ENCODE results near the gene PRICKLE3. TPM values are rescaled to one million over a fixed set of nuclear protein-coding genes. Genes with fewer than 3 reads are reported as not detected.

The PRICKLE3 gene
- total and polyA plus RNA-seq, 12 donors: 6.6 to 14.8 (median 9.4) TPM

DNA sequence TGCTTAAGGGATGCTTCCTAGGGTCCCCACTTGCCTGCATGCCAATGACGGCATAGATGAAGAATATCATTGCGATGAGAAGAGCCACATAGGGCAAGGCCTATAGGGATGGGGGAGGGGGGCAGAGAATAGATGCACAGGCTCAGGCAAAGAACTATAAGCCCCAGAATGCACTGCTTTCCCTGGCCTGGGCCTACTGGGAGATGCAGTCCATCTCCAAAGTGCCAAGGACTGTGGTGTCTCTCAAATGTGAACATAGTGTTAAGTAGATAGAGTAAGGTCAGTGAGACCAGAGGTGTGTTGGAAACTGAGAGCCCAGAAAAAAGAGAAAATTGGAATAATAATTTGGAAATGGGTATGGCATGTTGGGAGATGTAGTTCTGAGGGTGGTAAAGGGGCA lies 26.0 kb upstream of the PRICKLE3 start:
- WGBS, 2 donors: 77 to 96% methylated on average over 2 of the region's 2 CpGs
- H3K4me3 ChIP-seq: no peak overlapping the region
- peaks cover 0 to 15% (median 0%) of the 10 kb centered on the region in 7 donors for H3K27me3 ChIP-seq
- intact Hi-C loops (cut with DNase I): no loop called here
- DNase-seq (no peak), ATAC-seq (no peak)
- H3K36me3 ChIP-seq: no peaks in the 10 kb centered on the region
- no peaks in the 10 kb centered on the region for H3K4me1 ChIP-seq
- TF ChIP-seq, protein P1, sequence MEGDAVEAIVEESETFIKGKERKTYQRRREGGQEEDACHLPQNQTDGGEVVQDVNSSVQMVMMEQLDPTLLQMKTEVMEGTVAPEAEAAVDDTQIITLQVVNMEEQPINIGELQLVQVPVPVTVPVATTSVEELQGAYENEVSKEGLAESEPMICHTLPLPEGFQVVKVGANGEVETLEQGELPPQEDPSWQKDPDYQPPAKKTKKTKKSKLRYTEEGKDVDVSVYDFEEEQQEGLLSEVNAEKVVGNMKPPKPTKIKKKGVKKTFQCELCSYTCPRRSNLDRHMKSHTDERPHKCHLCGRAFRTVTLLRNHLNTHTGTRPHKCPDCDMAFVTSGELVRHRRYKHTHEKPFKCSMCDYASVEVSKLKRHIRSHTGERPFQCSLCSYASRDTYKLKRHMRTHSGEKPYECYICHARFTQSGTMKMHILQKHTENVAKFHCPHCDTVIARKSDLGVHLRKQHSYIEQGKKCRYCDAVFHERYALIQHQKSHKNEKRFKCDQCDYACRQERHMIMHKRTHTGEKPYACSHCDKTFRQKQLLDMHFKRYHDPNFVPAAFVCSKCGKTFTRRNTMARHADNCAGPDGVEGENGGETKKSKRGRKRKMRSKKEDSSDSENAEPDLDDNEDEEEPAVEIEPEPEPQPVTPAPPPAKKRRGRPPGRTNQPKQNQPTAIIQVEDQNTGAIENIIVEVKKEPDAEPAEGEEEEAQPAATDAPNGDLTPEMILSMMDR (IDR thresholded peaks at IDR 0.05): no peak
- H3K9me3 ChIP-seq: no peaks in the 10 kb centered on the region
- no peak overlapping the region for H3K27ac ChIP-seq

DNA sequence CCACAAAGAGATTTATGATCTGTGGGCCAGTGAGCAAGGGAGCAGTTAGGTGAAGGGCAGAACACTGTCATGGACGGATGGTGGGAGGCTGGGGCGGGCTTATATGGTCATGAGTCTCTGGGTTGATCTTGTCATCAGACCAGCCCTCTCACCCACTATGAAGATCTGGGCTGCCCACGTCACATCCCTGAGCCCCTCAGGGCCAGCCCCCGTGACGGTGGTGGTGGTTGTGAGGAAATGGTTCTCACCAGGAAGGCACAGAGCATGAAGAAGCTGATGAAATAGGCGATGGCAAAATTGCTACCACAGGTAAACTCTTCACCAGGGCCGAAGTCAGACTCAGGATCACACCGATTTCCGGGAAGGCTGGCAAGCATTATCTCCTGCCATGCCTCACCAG lies 24.9 kb upstream of the PRICKLE3 start:
- Histone ChIP-seq H3K27me3 (peaks cover 0 to 12% (median 0%) of the 10 kb centered on the region in 7 donors), H3K9me3 (no peaks in the 10 kb centered on the region), H3K36me3 (no peaks in the 10 kb centered on the region), H3K4me3 (no peak overlapping the region), H3K4me1 (no peaks in the 10 kb centered on the region), H3K27ac (no peak overlapping the region)
- DNase-seq (no peak), ATAC-seq (no peak)
- TF ChIP-seq, protein P1 (IDR thresholded peaks at IDR 0.05): no peak
- intact Hi-C loops (cut with DNase I): no loop called here
- 88% methylated on average over 9 of the region's 9 CpGs for WGBS, 2 donors

DNA sequence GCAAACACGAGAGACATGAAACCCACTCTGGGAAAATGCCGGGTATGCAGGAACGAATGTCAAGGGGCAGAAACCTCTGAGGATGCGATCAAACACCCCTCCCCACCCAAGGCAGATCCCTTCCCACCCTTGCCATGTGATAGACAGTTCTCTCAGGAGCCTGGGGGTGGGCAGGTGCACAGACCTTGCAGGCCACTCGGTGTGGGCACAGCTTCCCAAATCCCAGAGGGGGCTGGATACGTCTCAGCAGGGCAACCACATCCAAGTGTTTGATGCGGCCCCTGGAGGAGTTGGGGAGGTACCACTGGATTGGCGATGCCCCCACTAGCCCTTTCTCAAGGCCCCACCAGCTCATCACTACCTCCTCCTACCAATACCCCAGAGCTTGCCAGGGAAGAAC lies 24.2 kb upstream of the PRICKLE3 start:
- no peak overlapping the region for H3K4me3 ChIP-seq
- DNase-seq (no peak), ATAC-seq (no peak)
- 65 to 67% methylated on average over 8 of the region's 8 CpGs for WGBS, 2 donors
- intact Hi-C loops (cut with DNase I): no loop called here
- H3K27ac ChIP-seq: no peak overlapping the region
- TF ChIP-seq, protein P1 (IDR thresholded peaks at IDR 0.05): no peak
- H3K4me1 ChIP-seq: no peaks in the 10 kb centered on the region
- H3K27me3 ChIP-seq: peaks cover 0 to 19% (median 0%) of the 10 kb centered on the region in 7 donors
- no peaks in the 10 kb centered on the region for H3K36me3 ChIP-seq
- H3K9me3 ChIP-seq: no peaks in the 10 kb centered on the region

DNA sequence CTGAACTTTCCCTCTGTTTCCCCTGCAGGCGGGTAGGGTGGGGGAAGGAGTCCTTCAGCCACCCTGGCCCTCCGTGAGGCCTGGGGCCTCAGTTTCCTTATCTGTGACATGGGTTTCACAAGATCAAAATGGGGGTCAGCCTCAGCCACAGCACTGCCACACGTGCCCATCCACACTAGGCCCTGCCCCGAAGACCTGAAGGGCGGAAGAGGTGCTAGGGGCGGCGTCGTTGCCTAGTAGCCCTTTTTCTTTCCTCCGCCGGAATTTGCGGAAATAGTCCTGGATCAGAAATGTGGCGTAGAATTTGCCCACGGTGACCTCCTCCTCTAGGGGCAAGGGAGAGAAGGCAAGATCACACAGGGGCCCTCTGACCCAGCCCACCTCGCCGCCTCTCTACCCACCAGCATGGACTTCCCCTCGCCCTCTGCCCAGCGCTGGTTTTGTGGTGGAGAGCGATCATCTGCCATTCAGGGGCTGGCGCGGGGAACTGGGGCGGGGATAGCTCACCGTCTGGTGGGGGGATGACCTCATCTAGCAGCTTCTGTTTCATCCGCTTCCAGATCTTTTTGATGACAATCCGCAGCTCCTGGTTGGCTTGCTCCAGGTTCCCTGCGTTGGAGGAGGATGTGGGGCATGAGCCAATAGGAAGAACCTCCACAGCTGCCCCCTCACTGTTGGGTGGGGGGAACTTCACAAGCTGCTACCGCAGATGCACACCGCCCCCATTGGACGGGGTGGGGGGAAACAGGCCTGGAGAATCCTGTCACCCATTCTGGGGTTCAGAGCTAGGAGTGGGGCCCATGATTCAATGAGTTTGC lies 23.5 kb upstream of the PRICKLE3 start:
- no peaks in the 10 kb centered on the region for H3K36me3 ChIP-seq
- H3K4me3 ChIP-seq: peak overlapping the region in 5 of 10 donors; percentile 7 to 31 (median 25)
- H3K4me1 ChIP-seq: no peaks in the 10 kb centered on the region
- ATAC-seq: peak in 5 of 8 donors; percentile 38 to 88 (median 56)
- no peaks in the 10 kb centered on the region for H3K9me3 ChIP-seq
- DNase-seq: no peak
- TF ChIP-seq, protein P1 (IDR thresholded peaks at IDR 0.05): peak in 2 of 9 donors; percentile 6
- intact Hi-C loops (cut with DNase I): no loop called here
- WGBS, 2 donors: 21 to 24% methylated on average over 28 of the region's 28 CpGs
- peaks cover 0 to 26% (median 0%) of the 10 kb centered on the region in 7 donors for H3K27me3 ChIP-seq
- no peak overlapping the region for H3K27ac ChIP-seq
